Body of pancreas (tissue), 4 donors: ENCODE data around the gene CDV3. TPM values are rescaled to one million over a fixed set of nuclear protein-coding genes. Genes with fewer than 3 reads are reported as not detected.
"Not testable (repeated sequence)": the region's sequence is repeated elsewhere in the genome, so short reads cannot be mapped to it uniquely, and the experiment has no call there.

Experiments used
- ATAC-seq: fragments of 150-250 bp; one replicate; pipeline ENCODE4 v1.9.1; 2016
- DNase-seq, 4 donors: peaks; one replicate each; pipeline ENCODE4 v3.0.0-alpha.2; 2019
- H3K27ac ChIP-seq, 4 donors: fragments of 200-600 bp; sonication (generic); 1 replicate in 3 of 4; 2 replicates in 1 of 4; pipeline versions ENCODE4 v1.5.1 to v1.6.1; 2016 to 2019; ENCODE audit warnings: mild to moderate bottlenecking in 1 of 4, mixed read lengths in 1 of 4, moderate library complexity in 1 of 4
- H3K27me3 ChIP-seq, 2 donors: fragments of 200-600 bp; sonication (generic); one replicate each; pipeline ENCODE4 v1.6.0; 2016; ENCODE audit warnings: mild to moderate bottlenecking in 1 of 2
- H3K36me3 ChIP-seq, 2 donors: fragments of 200-600 bp; sonication (generic); replicated peaks in 1 of 2; 2 replicates each; pipeline ENCODE4 v1.5.1; 2016; ENCODE audit warnings: low read depth in 2 of 2; ENCODE audit not compliant: insufficient read depth in 1 of 2
- H3K4me1 ChIP-seq: fragments of 200-600 bp; sonication (generic); one replicate; pipeline ENCODE4 v1.6.0; 2016
- H3K4me3 ChIP-seq, 2 donors: fragments of 200-600 bp; sonication (generic); 1 replicate in 1 of 2; 2 replicates in 1 of 2; pipeline ENCODE4 v1.5.1; 2016 to 2019
- H3K9me3 ChIP-seq, 3 donors: fragments of 200-600 bp; sonication (generic); 1 replicate in 2 of 3; 2 replicates in 1 of 3; pipeline ENCODE4 v1.5.1; 2016
- CTCF ChIP-seq, 7 experiments: fragments of 450-650 bp in 4 of 7; fragments of 200-600 bp in 3 of 7; sonication (generic) in 3 of 7; IDR thresholded peaks; one replicate each; pipeline ENCODE4 v1.5.1; 2016 to 2019; ENCODE audit warnings: antibody characterized with exemption in 7 of 7
- POLR2A ChIP-seq, 3 donors: fragments of 450-650 bp; IDR thresholded peaks; one replicate each; pipeline ENCODE4 v1.6.1; 2016; ENCODE audit warnings: antibody characterized with exemption in 3 of 3, mild to moderate bottlenecking in 2 of 3
- WGBS, 2 donors: methylation state at CpG; one replicate each; pipeline ENCODE4 v1.1.5; 2017; 5-methylcytosine and 5-hydroxymethylcytosine counted together
- intact Hi-C: fragments of 100-400 bp; cut with DNase I; formaldehyde crosslinking; loops from one replicate; pipeline ENCODE4 v1.15.1; 2023
- total RNA-seq, 2 donors: library from RNA; depleted of rRNA; stranded (reverse); fragments of >200 nt; gene quantifications; one replicate each; pipeline ENCODE4 v1.1.0, GENCODE V29; 2016

CDV3 gene
- total RNA-seq, 2 donors from 2014 or later = 67.6 to 70.3 TPM

- intact Hi-C loops = no loop called here
These were observed 41.5 kb upstream of the CDV3 start for GRCh38 chr3:133531981-133532380.

DNA sequence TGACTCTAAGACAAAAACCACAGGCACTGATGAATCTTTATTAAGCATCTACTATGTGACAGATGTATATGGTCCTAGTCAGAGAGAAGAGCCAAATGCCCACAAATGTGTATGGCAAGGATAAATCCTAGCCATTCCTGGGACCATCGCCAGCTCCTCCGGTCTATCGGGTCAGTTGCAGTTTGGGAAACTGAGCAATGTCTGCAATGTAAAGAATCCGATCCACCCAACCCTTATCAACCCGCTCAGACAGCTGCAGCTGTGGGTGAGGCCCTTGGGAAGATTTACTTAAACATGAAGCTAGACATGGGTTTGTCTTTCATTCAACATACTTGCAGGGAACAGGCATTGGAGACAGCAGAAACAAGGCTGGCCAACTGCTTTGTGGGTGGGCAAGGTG, 40.5 kb upstream of the CDV3 start:
- ATAC-seq (no peak), DNase-seq (no peak)
- intact Hi-C loops = no loop called here
- Histone ChIP-seq H3K4me3 (no peak overlapping the region), H3K9me3 (no peaks in the 10 kb centered on the region), H3K27me3 (no peaks in the 10 kb centered on the region), H3K27ac (no peak overlapping the region), H3K4me1 (peaks cover 17% of the 10 kb centered on the region), H3K36me3 (no peaks in the 10 kb centered on the region)
- 88 to 89% methylated on average over 5 of the region's 5 CpGs for WGBS, 2 donors
- TF ChIP-seq CTCF (IDR thresholded peaks at IDR 0.05) (no peak), POLR2A (IDR thresholded peaks at IDR 0.05) (no peak)

More at GRCh38 chr3:133531981-133532380, 41.5 kb upstream of the CDV3 start:
- 77 to 78% methylated on average over 5 of the region's 5 CpGs for WGBS, 2 donors
- DNase-seq (no peak), ATAC-seq (no peak)
- no peak for TF ChIP-seq POLR2A (IDR thresholded peaks at IDR 0.05)
- TF ChIP-seq CTCF (IDR thresholded peaks at IDR 0.05) = no peak
- Histone ChIP-seq H3K4me3 (no peak overlapping the region), H3K27me3 (no peaks in the 10 kb centered on the region), H3K4me1 (peaks cover 17% of the 10 kb centered on the region), H3K27ac (no peak overlapping the region), H3K9me3 (no peaks in the 10 kb centered on the region), H3K36me3 (no peaks in the 10 kb centered on the region)

DNA sequence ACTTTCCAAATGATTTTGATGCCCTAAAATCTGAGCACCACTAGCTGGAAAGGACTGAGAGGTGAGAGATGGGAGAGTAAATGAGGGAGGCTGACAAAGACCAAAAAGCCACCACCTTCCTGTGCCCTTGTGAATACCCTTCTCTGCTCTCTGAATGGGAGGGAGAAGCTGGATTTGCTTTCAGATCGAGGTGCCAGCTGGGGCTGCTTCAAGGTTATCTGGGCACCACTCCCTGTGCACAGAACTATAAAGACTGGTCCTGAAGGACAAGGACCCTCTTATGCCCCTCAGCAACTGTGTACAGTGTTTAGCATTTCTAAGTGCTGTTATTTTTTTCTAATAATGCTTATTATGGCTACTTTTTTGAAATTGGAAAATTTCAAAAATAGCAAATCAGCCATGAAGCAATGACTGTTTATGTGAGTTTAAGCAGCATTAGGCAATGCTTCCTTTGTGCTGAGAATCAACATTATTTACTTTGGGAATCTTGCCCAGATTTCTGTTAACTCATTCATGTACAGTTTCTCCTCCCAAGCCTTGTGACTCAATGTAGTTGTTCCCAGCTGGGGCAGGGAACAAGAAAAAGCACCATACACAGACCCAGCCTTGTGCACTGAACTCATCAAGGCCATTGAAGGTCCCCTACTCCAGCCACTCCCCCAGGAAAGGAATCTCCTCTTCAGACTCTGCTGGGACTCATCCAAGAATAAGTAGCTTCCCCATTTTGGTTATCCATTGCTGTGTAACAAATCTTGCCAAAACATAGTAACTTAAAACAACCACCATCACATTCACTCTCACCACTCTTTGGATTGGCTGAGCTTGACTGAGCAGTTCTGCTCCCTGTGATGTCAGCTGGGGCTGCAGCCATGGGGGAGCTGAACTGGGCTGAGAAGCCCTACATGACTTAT, 37.3 kb upstream of the CDV3 start:
- peak; percentile 87 for ATAC-seq
- H3K4me3 ChIP-seq = no peak overlapping the region
- H3K36me3 ChIP-seq = no peaks in the 10 kb centered on the region
- peak overlapping the region; percentile 55 to 80 (median 70) for H3K27ac ChIP-seq
- H3K4me1 ChIP-seq = peaks cover 28% of the 10 kb centered on the region
- H3K27me3 ChIP-seq = no peaks in the 10 kb centered on the region
- no peak for TF ChIP-seq CTCF (IDR thresholded peaks at IDR 0.05)
- no peak for TF ChIP-seq POLR2A (IDR thresholded peaks at IDR 0.05)
- 0 to 11% methylated on average over 1 of the region's 1 CpG for WGBS, 2 donors
- DNase-seq = peak; percentile 50 to 71 (median 58)
- intact Hi-C loops = no loop called here
- H3K9me3 ChIP-seq = no peaks in the 10 kb centered on the region

GRCh38 chr3:133537131-133537530, 36.4 kb upstream of the CDV3 start:
- DNase-seq, ATAC-seq, intact Hi-C loops, H3K4me3 ChIP-seq, H3K36me3 ChIP-seq, H3K9me3 ChIP-seq, H3K27ac ChIP-seq, H3K27me3 ChIP-seq: not testable (repeated sequence)
- WGBS, 2 donors = 90 to 94% methylated on average over 5 to 11 of the region's 11 CpGs
- H3K4me1 ChIP-seq = peaks cover 30% of the 10 kb centered on the region

GRCh38 chr3:133538154-133538553, 35.3 kb upstream of the CDV3 start:
- WGBS, 2 donors = 91 to 100% methylated on average over 2 of the region's 2 CpGs
- no peaks in the 10 kb centered on the region for H3K36me3 ChIP-seq
- ATAC-seq (no peak), DNase-seq (no peak)
- H3K27ac ChIP-seq = no peak overlapping the region
- peaks cover 30% of the 10 kb centered on the region for H3K4me1 ChIP-seq
- no peaks in the 10 kb centered on the region for H3K27me3 ChIP-seq
- H3K9me3 ChIP-seq = no peaks in the 10 kb centered on the region
- TF ChIP-seq CTCF (IDR thresholded peaks at IDR 0.05) (no peak), POLR2A (IDR thresholded peaks at IDR 0.05) (no peak)
- H3K4me3 ChIP-seq = no peak overlapping the region
- intact Hi-C loops = no loop called here
